ENCODE measurements around the gene BICC1.

DNA sequence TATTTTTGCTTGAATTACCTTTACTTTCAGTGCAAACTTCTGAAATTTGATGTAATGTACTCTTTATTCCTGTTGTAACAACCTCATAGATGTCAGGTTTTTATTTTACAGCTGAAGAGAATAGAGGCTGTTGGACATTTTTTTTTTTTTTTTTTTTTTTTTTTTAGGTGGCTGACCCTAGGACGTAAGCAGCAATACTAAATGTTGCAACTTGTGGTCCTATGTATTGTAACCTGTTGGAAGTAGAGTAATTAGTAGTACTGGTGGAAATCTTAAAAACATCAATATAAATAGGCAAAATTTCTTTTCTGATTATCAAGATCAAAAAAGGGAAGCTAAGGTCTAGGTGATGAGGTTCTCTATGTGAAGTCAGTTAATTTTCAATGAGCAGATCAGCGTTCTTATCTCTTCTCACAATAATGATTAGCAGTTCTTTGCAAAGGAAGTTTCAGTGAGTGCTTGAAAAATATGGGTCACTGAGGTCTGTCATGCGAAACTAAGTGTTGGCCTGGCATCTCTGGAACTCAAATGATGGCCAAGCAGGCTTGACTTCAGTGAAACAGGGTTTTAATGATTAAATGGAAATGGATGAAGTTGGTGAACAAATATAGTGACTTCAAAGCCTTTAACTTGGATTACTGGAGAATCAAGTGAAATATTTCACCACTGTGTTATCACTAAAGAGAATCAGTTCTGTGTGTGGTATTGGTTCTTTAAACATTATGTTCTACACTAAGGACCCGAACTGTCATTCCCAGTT is 42.7 kb downstream of the BICC1 start:
- TF ChIP-seq POLR2AphosphoS5 (IDR thresholded peaks at IDR 0.05; ENCODE audit: low read depth, low read length) (no peak), FOXP2 (optimal IDR thresholded peaks at IDR 0.05; ENCODE audit: borderline replicate concordance, extremely low read depth, extremely low read length, insufficient read depth) (no peak), TAF1 (IDR thresholded peaks at IDR 0.05; ENCODE audit: borderline replicate concordance, insufficient read depth, low read length) (no peak), REST (IDR thresholded peaks at IDR 0.05; ENCODE audit: insufficient read depth in 1 of 2, low read depth in 2 of 2, low read length in 2 of 2) (no peak), SIN3A (IDR thresholded peaks at IDR 0.05; ENCODE audit: borderline replicate concordance, insufficient read depth, low read length) (no peak)
